ENCODE results near the gene MTMR3. TPM values are rescaled to one million over a fixed set of nuclear protein-coding genes. Genes with fewer than 3 reads are reported as not detected.

The MTMR3 gene
- total RNA-seq, 1 donor from 2014 or later, result 51.7 TPM

GRCh38 chr22:29954203-29954855 is 71.4 kb downstream of the MTMR3 start:
- H3K9me3 Mint-ChIP-seq (ENCODE audit: unreplicated experiment), result no peaks in the 10 kb centered on the region
- peaks cover 2% of the 10 kb centered on the region for H3K27me3 Mint-ChIP-seq (ENCODE audit: unreplicated experiment)
- peaks cover 4% of the 10 kb centered on the region for H3K4me1 Mint-ChIP-seq (ENCODE audit: low read depth, unreplicated experiment)
- H3K36me3 Mint-ChIP-seq (ENCODE audit: unreplicated experiment), result no peaks in the 10 kb centered on the region
- H3K4me3 Mint-ChIP-seq (ENCODE audit: unreplicated experiment), result no peak overlapping the region
- no peak for DNase-seq
- no peak for TF ChIP-seq CTCF (IDR thresholded peaks at IDR 0.05; ENCODE audit: partially characterized antibody, unreplicated experiment)
- no peak overlapping the region for H3K27ac Mint-ChIP-seq (ENCODE audit: unreplicated experiment)

DNA sequence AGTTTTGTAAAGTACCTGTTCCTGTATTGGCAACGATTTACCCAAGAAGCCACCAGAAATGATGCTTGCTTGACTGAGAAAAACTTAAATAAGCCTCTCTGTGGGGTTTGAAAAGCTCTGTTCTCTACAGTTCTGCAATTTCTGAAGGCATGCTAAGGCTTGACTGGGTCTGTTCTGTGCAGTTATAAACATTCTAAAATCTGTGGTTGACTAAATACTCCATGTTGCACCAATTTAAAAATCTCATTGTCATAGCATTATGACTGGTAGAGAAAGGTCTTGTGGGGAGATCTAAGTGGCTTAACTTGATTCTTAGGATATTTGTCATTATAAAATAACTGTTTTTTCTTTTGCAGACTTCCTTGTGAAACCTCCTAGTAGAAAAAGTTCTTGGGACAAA is 73.7 kb downstream of the MTMR3 start:
- no peak for DNase-seq
- H3K27me3 Mint-ChIP-seq (ENCODE audit: unreplicated experiment), result peaks cover 2% of the 10 kb centered on the region
- no peak overlapping the region for H3K27ac Mint-ChIP-seq (ENCODE audit: unreplicated experiment)
- no peaks in the 10 kb centered on the region for H3K4me1 Mint-ChIP-seq (ENCODE audit: low read depth, unreplicated experiment)
- no peak for TF ChIP-seq CTCF (IDR thresholded peaks at IDR 0.05; ENCODE audit: partially characterized antibody, unreplicated experiment)
- no peaks in the 10 kb centered on the region for H3K36me3 Mint-ChIP-seq (ENCODE audit: unreplicated experiment)
- no peak overlapping the region for H3K4me3 Mint-ChIP-seq (ENCODE audit: unreplicated experiment)
- H3K9me3 Mint-ChIP-seq (ENCODE audit: unreplicated experiment), result no peaks in the 10 kb centered on the region

- no peak for DNase-seq
- H3K27ac Mint-ChIP-seq (ENCODE audit: unreplicated experiment), result no peak overlapping the region
- no peak for TF ChIP-seq CTCF (IDR thresholded peaks at IDR 0.05; ENCODE audit: partially characterized antibody, unreplicated experiment)
- H3K4me3 Mint-ChIP-seq (ENCODE audit: unreplicated experiment), result no peak overlapping the region
- H3K27me3 Mint-ChIP-seq (ENCODE audit: unreplicated experiment), result peaks cover 2% of the 10 kb centered on the region
- H3K4me1 Mint-ChIP-seq (ENCODE audit: low read depth, unreplicated experiment), result no peaks in the 10 kb centered on the region
- no peaks in the 10 kb centered on the region for H3K9me3 Mint-ChIP-seq (ENCODE audit: unreplicated experiment)
- H3K36me3 Mint-ChIP-seq (ENCODE audit: unreplicated experiment), result no peaks in the 10 kb centered on the region
These were observed 75.2 kb downstream of the MTMR3 start for GRCh38 chr22:29958170-29958569.

- DNase-seq, result no peak
- Mint-ChIP-seq H3K9me3 (ENCODE audit: unreplicated experiment) (no peaks in the 10 kb centered on the region), H3K36me3 (ENCODE audit: unreplicated experiment) (no peaks in the 10 kb centered on the region), H3K4me3 (ENCODE audit: unreplicated experiment) (no peak overlapping the region), H3K27me3 (ENCODE audit: unreplicated experiment) (no peaks in the 10 kb centered on the region), H3K27ac (ENCODE audit: unreplicated experiment) (no peak overlapping the region), H3K4me1 (ENCODE audit: low read depth, unreplicated experiment) (no peaks in the 10 kb centered on the region)
- TF ChIP-seq CTCF (IDR thresholded peaks at IDR 0.05; ENCODE audit: partially characterized antibody, unreplicated experiment), result no peak
These were observed 81.8 kb downstream of the MTMR3 start for GRCh38 chr22:29964776-29965175.

GRCh38 chr22:29967461-29967860 is 84.5 kb downstream of the MTMR3 start:
- Mint-ChIP-seq H3K4me1 (ENCODE audit: low read depth, unreplicated experiment) (no peaks in the 10 kb centered on the region), H3K4me3 (ENCODE audit: unreplicated experiment) (no peak overlapping the region), H3K27ac (ENCODE audit: unreplicated experiment) (no peak overlapping the region), H3K27me3 (ENCODE audit: unreplicated experiment) (no peaks in the 10 kb centered on the region), H3K9me3 (ENCODE audit: unreplicated experiment) (no peaks in the 10 kb centered on the region), H3K36me3 (ENCODE audit: unreplicated experiment) (no peaks in the 10 kb centered on the region)
- DNase-seq, result no peak
- TF ChIP-seq CTCF (IDR thresholded peaks at IDR 0.05; ENCODE audit: partially characterized antibody, unreplicated experiment), result no peak
